A549 (cell line): Measurements from ENCODE around the gene C1orf167. TPM values are rescaled to one million over a fixed set of nuclear protein-coding genes. Genes with fewer than 3 reads are reported as not detected.

Source experiments
- ATAC-seq, 2 experiments: fragments of 200-7000 bp in 1 of 2; fragments of >200 bp in 1 of 2; cut with Nextera tagmentation in 1 of 2; cut with Tn5 transposase in 1 of 2; 3 replicates each; pipeline versions ENCODE4 v1.8.0 to v1.9.1; 2018 to 2020; ENCODE audit warnings: mild to moderate bottlenecking in 1 of 2, moderate library complexity in 1 of 2
- CTCF ChIA-PET: fragments of 300-600 bp; sonication (Branson Sonifier 250); formaldehyde crosslinking; extraction: SDS; loops from one replicate; lab custom pipeline; 2021; ENCODE audit warnings: antibody characterized with exemption, inconsistent platforms; lab: Yijun Ruan, JAX
- POLR2A ChIA-PET: fragments of 350-600 bp; formaldehyde crosslinking; extraction: SDS; loops from one replicate; lab custom pipeline; 2021; ENCODE audit warnings: antibody characterized with exemption, inconsistent platforms; lab: Yijun Ruan, JAX
- DNase-seq, 2 experiments: peaks; one replicate each; pipeline versions ENCODE4 v3.0.0 to v3.0.0-alpha.2; 2011 to 2016; ENCODE audit warnings: low read depth in 1 of 2, low spot score in 1 of 2
- FAIRE-seq: peaks from 2 replicates; lab custom pipeline; 2011; peaks lifted over from hg19 to GRCh38; lab: Jason Lieb, UNC
- H3K27ac ChIP-seq, 2 experiments: fragments of >200 bp; sonication (Bioruptor Twin); formaldehyde crosslinking; 3 replicates each; pipeline ENCODE4 v1.5.1; 2016 to 2017
- H3K4me1 ChIP-seq: fragments of >200 bp; sonication (Bioruptor Twin); formaldehyde crosslinking; 3 replicates; pipeline ENCODE4 v1.6.1; 2016
- H3K4me2 ChIP-seq: fragments of >200 bp; sonication (Bioruptor Twin); formaldehyde crosslinking; 3 replicates; pipeline ENCODE4 v1.6.1; 2016
- H3K4me3 ChIP-seq: fragments of >200 bp; sonication (Bioruptor Twin); formaldehyde crosslinking; 3 replicates; pipeline ENCODE4 v1.5.1; 2016
- H3K9me3 ChIP-seq: fragments of >200 bp; sonication (Bioruptor Twin); formaldehyde crosslinking; 3 replicates; pipeline ENCODE4 v1.6.1; 2016
- CBX8 ChIP-seq: fragments of 200-600 bp; sonication (generic); IDR thresholded peaks from 2 replicates; pipeline ENCODE4 v1.6.1; 2016
- CEBPB ChIP-seq, 2 experiments: fragments of >200 bp in 1 of 2; sonication (Bioruptor Twin) in 1 of 2; formaldehyde crosslinking in 1 of 2; IDR thresholded peaks; 2 replicates each; pipeline ENCODE4 v1.6.1; 2012 to 2016
- CHD2 ChIP-seq: fragments of 150-350 bp; IDR thresholded peaks from 2 replicates; pipeline ENCODE4 v1.6.1; 2014; ENCODE audit warnings: low read length; ENCODE audit not compliant: partially characterized antibody
- CHD4 ChIP-seq: fragments of 200-600 bp; sonication (generic); IDR thresholded peaks from 2 replicates; pipeline ENCODE4 v1.6.1; 2016; ENCODE audit warnings: antibody characterized with exemption, mild to moderate bottlenecking, borderline replicate concordance
- GATA3 ChIP-seq: IDR thresholded peaks from 2 replicates; pipeline ENCODE4 v1.6.1; 2012; ENCODE audit warnings: borderline replicate concordance
- HEYL ChIP-seq: fragments of 250-450 bp; sonication (Bioruptor Pico); IDR thresholded peaks from 2 replicates; pipeline ENCODE4 v1.8.0; 2021; ENCODE audit warnings: mild to moderate bottlenecking, moderate library complexity
- KDM1A ChIP-seq: fragments of 200-600 bp; sonication (generic); IDR thresholded peaks from 2 replicates; pipeline ENCODE4 v1.6.1; 2016; ENCODE audit warnings: low read depth, mild to moderate bottlenecking
- KDM5A ChIP-seq: fragments of 200-600 bp; sonication (generic); IDR thresholded peaks from 2 replicates; pipeline ENCODE4 v1.6.1; 2016; ENCODE audit warnings: antibody characterized with exemption, mild to moderate bottlenecking
- PHF8 ChIP-seq: fragments of 200-600 bp; sonication (generic); IDR thresholded peaks from 2 replicates; pipeline ENCODE4 v1.6.1; 2016; ENCODE audit warnings: low read depth, mild to moderate bottlenecking, antibody characterized with exemption, moderate library complexity, borderline replicate concordance
- RNF2 ChIP-seq: fragments of 200-600 bp; sonication (generic); IDR thresholded peaks from 2 replicates; pipeline ENCODE4 v1.6.1; 2016; ENCODE audit warnings: low read depth, mild to moderate bottlenecking, antibody characterized with exemption, moderate library complexity, borderline replicate concordance
- SREBF2 ChIP-seq: fragments of 450-650 bp; IDR thresholded peaks from 2 replicates; pipeline ENCODE4 v1.6.1; 2014; ENCODE audit warnings: mild to moderate bottlenecking, moderate library complexity
- WGBS: methylation state at CpG from one replicate; pipeline ENCODE4 v1.1.6; 2017; ENCODE audit errors: missing lambda C conversion rate; 5-methylcytosine and 5-hydroxymethylcytosine counted together
- polyA plus RNA-seq, 4 experiments: library from polyadenylated mRNA; depleted of rRNA in 3 of 4; stranded (reverse); fragments of >200 nt; fragmentation: RNase III in 1 of 4; extraction: RNeasy Plus Mini Kit Qiagen cat#74134 plus additional on column Dnase treatment in 1 of 4; gene quantifications; 2 replicates in 3 of 4; 3 replicates in 1 of 4; pipeline ENCODE4 v1.2.3, GENCODE V29; 2011 to 2017
- TF ChIP-seq, protein P1 (sequence below): IDR thresholded peaks from 2 replicates; pipeline ENCODE4 v1.6.1; 2012
- TF ChIP-seq, protein P2 (sequence below): fragments of >200 bp; sonication (Bioruptor Twin); formaldehyde crosslinking; IDR thresholded peaks from 3 replicates; pipeline ENCODE4 v1.6.1; 2016
- TF ChIP-seq, protein P3 (sequence below): fragments of 150-350 bp; IDR thresholded peaks from 2 replicates; pipeline ENCODE4 v1.6.1; 2014; ENCODE audit warnings: low read depth, mild to moderate bottlenecking, low read length
- TF ChIP-seq, protein P4 (sequence below): fragments of 450-650 bp; IDR thresholded peaks from 2 replicates; pipeline ENCODE4 v1.6.1; 2014; ENCODE audit warnings: antibody characterized with exemption

Gene C1orf167
- polyA plus RNA-seq, 2 of the 4 experiments (the other 2 are of a cell fraction): not detected

DNA sequence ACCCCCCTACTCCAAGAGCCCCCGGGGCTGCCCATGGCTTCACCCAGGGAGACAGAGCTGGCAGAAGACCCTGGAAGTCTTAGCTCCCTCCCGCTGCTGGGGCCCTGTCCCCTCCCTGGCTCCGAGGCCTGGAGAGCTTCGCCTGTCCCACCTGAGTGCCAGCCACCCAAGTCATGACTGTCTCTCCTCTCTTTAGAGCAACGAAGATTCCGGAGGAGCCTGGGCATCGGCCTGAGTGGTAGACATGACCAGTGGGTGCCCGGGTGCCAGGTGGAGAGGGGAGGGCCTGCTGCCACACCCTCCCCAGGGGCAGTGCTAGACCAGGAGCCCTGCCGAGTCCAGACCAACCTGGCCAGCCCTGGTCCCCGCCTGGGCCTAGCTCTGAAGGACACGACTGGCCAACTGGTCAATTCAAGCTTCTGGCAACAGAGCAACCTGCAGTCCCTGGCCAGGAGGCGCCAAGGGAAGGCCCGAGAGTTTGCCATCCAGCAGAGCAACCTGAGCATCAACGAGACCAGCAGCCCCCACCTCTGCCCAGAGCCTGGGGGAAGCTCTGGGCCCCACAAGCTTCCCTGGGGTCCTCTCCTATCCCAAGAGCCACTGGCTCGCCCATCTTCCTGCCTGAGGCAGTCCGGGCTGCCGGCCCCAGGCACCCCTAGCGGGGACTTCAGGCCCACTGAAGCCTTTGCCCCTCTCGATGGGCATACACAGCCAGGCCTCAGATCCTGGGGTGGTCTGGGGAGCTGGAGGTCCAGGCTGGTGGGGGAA lies 3.9 kb downstream of the C1orf167 start:
- ChIA-PET POLR2A (no interaction called here), CTCF (no interaction called here)
- TF ChIP-seq KDM1A (no peak), CEBPB (IDR thresholded peaks at IDR 0.05) (no peak), HEYL (CRISPR knock-in tag) (no peak), CHD2 (no peak), PHF8 (no peak), KDM5A (no peak), CBX8 (no peak), RNF2 (no peak)
- TF ChIP-seq, protein P1, sequence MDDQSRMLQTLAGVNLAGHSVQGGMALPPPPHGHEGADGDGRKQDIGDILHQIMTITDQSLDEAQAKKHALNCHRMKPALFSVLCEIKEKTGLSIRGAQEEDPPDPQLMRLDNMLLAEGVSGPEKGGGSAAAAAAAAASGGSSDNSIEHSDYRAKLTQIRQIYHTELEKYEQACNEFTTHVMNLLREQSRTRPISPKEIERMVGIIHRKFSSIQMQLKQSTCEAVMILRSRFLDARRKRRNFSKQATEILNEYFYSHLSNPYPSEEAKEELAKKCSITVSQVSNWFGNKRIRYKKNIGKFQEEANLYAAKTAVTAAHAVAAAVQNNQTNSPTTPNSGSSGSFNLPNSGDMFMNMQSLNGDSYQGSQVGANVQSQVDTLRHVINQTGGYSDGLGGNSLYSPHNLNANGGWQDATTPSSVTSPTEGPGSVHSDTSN: no peak
- TF ChIP-seq, protein P2, sequence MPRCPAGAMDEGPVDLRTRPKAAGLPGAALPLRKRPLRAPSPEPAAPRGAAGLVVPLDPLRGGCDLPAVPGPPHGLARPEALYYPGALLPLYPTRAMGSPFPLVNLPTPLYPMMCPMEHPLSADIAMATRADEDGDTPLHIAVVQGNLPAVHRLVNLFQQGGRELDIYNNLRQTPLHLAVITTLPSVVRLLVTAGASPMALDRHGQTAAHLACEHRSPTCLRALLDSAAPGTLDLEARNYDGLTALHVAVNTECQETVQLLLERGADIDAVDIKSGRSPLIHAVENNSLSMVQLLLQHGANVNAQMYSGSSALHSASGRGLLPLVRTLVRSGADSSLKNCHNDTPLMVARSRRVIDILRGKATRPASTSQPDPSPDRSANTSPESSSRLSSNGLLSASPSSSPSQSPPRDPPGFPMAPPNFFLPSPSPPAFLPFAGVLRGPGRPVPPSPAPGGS: no peak
- TF ChIP-seq, protein P3, sequence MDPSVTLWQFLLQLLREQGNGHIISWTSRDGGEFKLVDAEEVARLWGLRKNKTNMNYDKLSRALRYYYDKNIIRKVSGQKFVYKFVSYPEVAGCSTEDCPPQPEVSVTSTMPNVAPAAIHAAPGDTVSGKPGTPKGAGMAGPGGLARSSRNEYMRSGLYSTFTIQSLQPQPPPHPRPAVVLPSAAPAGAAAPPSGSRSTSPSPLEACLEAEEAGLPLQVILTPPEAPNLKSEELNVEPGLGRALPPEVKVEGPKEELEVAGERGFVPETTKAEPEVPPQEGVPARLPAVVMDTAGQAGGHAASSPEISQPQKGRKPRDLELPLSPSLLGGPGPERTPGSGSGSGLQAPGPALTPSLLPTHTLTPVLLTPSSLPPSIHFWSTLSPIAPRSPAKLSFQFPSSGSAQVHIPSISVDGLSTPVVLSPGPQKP: no peak
- H3K4me1 ChIP-seq: no peaks in the 10 kb centered on the region
- no peak overlapping the region for H3K27ac ChIP-seq
- ATAC-seq: no peak
- no peak for FAIRE-seq
- no peak for DNase-seq
- H3K4me3 ChIP-seq: no peak overlapping the region
- WGBS: 82% methylated on average over 6 of the region's 19 CpGs
- no peaks in the 10 kb centered on the region for H3K9me3 ChIP-seq
- no peak overlapping the region for H3K4me2 ChIP-seq

DNA sequence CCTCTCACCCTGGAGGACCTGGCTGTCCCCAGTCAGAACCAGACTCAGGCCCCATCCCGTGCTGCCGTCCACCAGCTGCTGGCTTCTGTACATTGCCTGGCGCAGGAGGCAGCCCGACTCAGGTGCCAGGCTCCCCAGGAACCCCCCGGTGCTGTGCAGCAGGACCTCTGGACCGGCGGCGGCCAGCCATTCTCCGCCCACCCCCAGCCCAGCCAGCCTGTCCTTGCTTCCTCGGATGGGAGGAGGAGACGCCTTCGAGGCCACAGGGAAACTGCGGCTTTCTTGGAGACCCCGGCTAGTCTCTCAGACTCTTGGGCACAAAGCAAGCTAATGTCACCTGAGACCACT lies 4.4 kb downstream of the C1orf167 start:
- ATAC-seq (no peak), FAIRE-seq (no peak)
- Histone ChIP-seq H3K9me3 (no peaks in the 10 kb centered on the region), H3K4me1 (no peaks in the 10 kb centered on the region), H3K27ac (no peak overlapping the region), H3K4me2 (no peak overlapping the region)
- 70% methylated on average over 8 of the region's 14 CpGs for WGBS
- TF ChIP-seq, protein P4, sequence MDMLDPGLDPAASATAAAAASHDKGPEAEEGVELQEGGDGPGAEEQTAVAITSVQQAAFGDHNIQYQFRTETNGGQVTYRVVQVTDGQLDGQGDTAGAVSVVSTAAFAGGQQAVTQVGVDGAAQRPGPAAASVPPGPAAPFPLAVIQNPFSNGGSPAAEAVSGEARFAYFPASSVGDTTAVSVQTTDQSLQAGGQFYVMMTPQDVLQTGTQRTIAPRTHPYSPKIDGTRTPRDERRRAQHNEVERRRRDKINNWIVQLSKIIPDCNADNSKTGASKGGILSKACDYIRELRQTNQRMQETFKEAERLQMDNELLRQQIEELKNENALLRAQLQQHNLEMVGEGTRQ: no peak
- TF ChIP-seq CHD4 (no peak), RNF2 (no peak), HEYL (CRISPR knock-in tag) (no peak), SREBF2 (no peak), GATA3 (no peak)
- TF ChIP-seq, protein P2: no peak
- TF ChIP-seq, all 56 proteins: peak for 0
- no peak overlapping the region for H3K4me3 ChIP-seq
- no peak for DNase-seq
- CTCF ChIA-PET: interaction anchor here (1.0 to 1.1 kb wide), 2 partner anchors 19 to 201 kb away, joined by 3 to 6 read pairs; no protein-coding TSS in a partner anchor
- POLR2A ChIA-PET: no interaction called here
